CD4-positive, alpha-beta T cell treated with Interleukin-17A for 4 hours (primary cell): ENCODE data around the gene PIAS3.
"Not testable (repeated sequence)": the region's sequence is repeated elsewhere in the genome, so short reads cannot be mapped to it uniquely, and the experiment has no call there.

Experiments used
- DNase-seq: peaks from one replicate; pipeline ENCODE4 v3.0.0-alpha.2; 2020; ENCODE audit warnings: mixed read lengths

PIAS3 gene

GRCh38 chr1:145871994-145872924 is 13.4 kb upstream of the PIAS3 start:
- peak; percentile 61 for DNase-seq

GRCh38 chr1:145868232-145868631 is 9.4 kb upstream of the PIAS3 start:
- no peak for DNase-seq

GRCh38 chr1:145863282-145864018 is 4.6 kb upstream of the PIAS3 start:
- no peak for DNase-seq

GRCh38 chr1:145859491-145860023 is 676 bp upstream of the PIAS3 start:
- peak; percentile 83 for DNase-seq

- peak; percentile 81 for DNase-seq
Measured at GRCh38 chr1:145858238-145858900, 512 bp downstream of the PIAS3 start.

- no peak for DNase-seq
Measured at GRCh38 chr1:145857170-145857569, 1.7 kb downstream of the PIAS3 start.

GRCh38 chr1:145855426-145855948 is 3.4 kb downstream of the PIAS3 start:
- no peak for DNase-seq

- no peak for DNase-seq
Measured at GRCh38 chr1:145849356-145850160, 9.3 kb downstream of the PIAS3 start.

GRCh38 chr1:145847827-145848226 is 11.1 kb downstream of the PIAS3 start:
- no peak for DNase-seq

GRCh38 chr1:145846201-145846612 is 12.7 kb downstream of the PIAS3 start:
- peak; percentile 37 for DNase-seq

- DNase-seq = peak; percentile 87
Measured at GRCh38 chr1:145845514-145846161, 13.2 kb downstream of the PIAS3 start, which contains the start of gene NUDT17. TSS of gene NUDT17 (plus strand) at chr1:145845630. CDS start at chr1:145845641, 11 bp downstream.

GRCh38 chr1:145845144-145845513 is 13.8 kb downstream of the PIAS3 start:
- no peak for DNase-seq

- no peak for DNase-seq
Measured at GRCh38 chr1:145843031-145843430, 15.8 kb downstream of the PIAS3 start.

GRCh38 chr1:145837656-145838055 is 21.2 kb downstream of the PIAS3 start:
- no peak for DNase-seq

- not testable (repeated sequence) for DNase-seq
Measured at GRCh38 chr1:145830810-145831209, 28.1 kb downstream of the PIAS3 start.

- no peak for DNase-seq
Measured at GRCh38 chr1:145828367-145829026, 30.4 kb downstream of the PIAS3 start.

- DNase-seq = no peak
Measured at GRCh38 chr1:145827966-145828365, 30.9 kb downstream of the PIAS3 start.

- no peak for DNase-seq
Measured at GRCh38 chr1:145826030-145826429, 32.9 kb downstream of the PIAS3 start.

- DNase-seq = no peak
Measured at GRCh38 chr1:145824499-145824842, 34.4 kb downstream of the PIAS3 start.

- DNase-seq = peak; percentile 91
Measured at GRCh38 chr1:145823565-145824498, 35.0 kb downstream of the PIAS3 start, which contains the start of the genes POLR3C and RNF115. TSS of gene POLR3C (plus strand) at chr1:145824200. CDS start at chr1:145825777, 1,577 bp downstream. TSS of gene RNF115 (minus strand) at chr1:145824095. CDS start at chr1:145823873, 222 bp downstream.
